ENCODE results near the gene GLRA2.
"Not testable (repeated sequence)": the region's sequence is repeated elsewhere in the genome, so short reads cannot be mapped to it uniquely, and the experiment has no call there.

Gene GLRA2

DNA sequence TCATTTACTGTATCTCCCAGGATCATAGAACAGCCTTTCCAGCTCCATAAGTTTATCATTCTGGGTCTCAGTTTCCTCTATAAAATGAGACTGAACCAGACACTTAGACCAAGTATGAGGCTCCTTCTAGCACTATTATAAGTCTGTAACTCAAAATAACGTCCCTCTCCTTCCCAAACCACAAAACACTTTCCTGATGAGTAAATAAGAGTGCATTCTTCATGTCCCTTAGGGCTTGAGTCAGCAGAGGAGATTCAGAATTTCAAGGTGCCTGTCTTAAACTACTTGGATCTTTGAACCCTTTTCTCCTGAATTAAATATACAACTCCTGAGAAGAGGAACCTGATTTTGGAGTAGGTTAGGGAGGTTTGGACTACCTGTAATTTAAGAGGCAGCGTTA is 62.6 kb downstream of the GLRA2 start:
- no peak for DNase-seq (ENCODE audit: low read depth in 2 of 2)

DNA sequence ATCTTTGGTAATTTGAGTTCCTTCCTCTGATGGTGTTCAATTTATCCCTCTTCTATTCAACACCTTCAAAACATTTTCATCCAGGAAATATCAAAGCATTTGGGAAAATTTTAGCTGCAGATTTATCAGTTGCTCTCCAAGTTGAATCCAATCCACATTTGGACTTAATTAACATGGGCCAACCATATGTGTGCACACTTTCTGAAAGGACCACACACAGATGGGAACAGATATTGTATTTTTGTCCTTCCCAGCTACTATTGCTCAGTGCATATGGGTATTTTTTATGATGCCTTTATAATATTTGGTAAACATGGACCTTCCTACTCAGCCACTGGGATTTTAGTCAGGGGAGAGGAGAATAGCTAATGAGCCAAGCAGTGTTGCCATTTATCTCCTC is 65.2 kb downstream of the GLRA2 start:
- DNase-seq (ENCODE audit: low read depth in 2 of 2) = no peak

DNA sequence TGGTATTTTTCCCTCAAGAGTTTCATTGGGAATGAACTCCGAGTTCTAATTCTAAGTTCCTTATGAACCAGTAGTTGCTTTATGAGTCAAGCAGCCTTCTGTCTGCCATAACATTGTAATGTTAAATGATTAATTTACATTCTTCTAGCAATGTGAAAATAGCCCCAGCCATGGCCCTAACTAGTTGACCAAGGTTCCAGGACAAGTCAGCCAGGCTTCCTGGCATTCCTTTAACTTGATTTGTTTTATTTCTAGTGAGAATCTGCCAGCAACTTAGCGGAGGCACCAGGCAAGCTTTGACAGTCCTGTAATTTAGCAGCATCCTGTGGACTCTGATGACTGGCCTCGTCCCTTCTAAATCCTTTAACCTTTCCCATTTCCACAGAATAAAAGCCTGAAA is 69.0 kb downstream of the GLRA2 start:
- DNase-seq (ENCODE audit: low read depth in 2 of 2) = no peak

DNA sequence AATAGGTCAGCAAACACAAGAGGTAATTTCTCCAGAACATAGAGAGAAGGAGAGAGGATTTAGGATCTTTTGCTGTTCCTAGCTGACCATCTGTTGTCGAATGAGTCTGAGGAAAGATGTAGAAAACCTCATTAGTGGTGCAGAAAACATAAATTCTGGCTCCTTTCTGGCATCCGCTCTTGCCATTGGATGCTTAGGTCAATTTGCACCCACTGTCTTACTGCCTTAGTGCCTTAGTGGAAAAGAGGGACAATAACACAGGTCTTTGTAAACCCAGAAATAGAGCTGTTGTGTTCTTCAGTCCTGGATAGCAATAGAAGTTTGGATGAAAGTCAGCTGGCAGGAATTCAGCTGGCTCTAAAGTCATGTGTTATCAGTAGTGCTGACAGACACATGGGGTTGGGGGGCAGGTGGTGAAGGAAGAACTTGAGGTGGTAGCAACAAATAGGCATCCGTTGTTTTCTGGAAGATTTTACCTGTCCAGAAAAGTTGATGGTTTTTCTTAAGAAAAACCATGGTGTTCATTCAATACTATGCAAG is 78.2 kb downstream of the GLRA2 start:
- no peak for DNase-seq (ENCODE audit: low read depth in 2 of 2)

DNA sequence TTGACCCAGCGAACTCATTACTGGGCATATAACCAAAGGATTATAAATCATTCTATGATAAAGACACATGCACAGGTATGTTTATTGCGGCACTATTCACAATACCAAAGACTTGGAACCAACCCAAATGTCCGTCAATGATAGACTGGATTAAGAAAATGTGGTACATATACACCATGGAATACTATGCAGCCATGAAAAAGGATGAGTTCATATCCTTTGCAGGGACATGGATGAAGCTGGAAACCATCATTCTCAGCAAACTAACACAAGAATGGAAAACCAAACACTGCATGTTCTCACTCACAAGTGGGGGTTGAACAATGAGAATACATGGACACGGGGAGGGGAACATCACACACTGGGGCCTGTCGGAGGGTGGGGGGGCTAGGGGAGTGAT is 83.1 kb downstream of the GLRA2 start:
- not testable (repeated sequence) for DNase-seq (ENCODE audit: low read depth in 2 of 2)

DNA sequence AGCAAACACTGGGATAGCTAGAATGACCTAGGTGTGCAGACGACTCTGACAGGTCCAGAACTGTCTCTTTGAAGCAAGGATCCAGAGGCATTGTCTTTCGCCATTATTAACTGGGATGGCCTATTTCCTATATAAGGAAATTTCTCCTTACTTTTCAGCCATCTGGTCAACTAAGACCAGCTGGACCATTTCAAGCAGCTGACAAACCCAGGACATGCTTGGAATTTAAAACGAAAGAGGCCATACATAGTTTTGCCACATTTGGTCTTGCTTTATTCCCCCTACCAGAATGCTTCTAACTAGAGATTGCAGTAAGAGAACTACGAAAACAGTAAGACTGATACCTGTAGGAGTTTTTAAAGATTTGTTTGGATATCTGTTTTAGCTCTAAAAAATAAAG is 87.0 kb downstream of the GLRA2 start:
- DNase-seq (ENCODE audit: low read depth in 2 of 2) = no peak

DNA sequence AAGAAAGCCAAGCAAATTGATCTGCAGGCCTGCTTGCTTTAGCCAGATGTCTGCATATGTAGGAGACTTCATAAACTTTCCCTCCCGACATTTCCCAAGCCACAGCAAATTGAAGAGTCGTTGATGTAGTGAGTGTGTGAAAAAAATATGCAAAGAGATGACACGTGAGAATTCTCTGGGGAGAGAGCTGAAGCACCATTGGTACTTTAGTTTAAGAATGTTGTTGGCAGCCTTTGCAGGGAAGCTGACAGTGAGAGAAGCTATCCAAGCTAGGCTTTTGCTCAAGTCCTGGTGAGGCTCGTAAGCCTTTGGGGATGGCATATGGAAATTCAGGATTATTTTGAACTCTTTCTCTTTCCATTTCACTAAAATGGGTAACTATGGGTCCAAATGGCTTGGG is 87.5 kb downstream of the GLRA2 start:
- no peak for DNase-seq (ENCODE audit: low read depth in 2 of 2)

DNA sequence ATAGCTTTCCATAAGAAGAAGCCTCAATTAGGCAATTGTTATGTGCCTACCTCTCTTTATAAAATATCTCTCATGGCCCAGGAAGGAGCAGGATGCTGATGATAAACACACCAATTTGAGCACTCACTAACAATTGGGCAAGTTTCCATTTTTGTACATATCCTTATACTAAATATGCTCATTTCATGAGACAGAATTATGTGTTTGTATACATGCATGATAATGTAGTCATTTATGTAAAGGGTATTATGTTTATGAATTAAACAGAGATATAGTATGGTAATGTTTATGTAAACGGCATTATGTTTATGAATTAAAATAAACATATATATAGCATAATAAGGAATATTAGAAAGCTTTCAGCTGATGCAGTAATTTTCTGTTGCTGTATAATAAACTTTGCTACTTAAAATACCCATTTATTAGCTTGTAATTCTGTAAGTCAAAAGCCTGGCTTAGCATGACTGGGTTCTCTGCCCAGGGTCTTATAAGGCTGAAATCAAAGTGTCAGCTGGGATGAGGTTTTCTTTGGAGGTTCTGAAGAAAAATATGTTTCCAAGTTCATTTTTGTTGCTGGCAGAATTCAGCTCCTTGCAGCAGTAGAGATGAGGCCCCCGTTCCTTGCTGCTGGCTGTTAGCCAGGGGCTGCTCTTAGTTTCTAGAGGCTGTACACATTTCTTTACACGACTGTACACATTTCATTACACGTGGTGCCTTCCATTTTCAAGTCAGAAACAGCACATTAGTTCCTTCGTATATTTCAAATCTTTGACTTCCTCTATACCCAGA is 89.0 kb downstream of the GLRA2 start:
- DNase-seq (ENCODE audit: low read depth in 2 of 2) = no peak

DNA sequence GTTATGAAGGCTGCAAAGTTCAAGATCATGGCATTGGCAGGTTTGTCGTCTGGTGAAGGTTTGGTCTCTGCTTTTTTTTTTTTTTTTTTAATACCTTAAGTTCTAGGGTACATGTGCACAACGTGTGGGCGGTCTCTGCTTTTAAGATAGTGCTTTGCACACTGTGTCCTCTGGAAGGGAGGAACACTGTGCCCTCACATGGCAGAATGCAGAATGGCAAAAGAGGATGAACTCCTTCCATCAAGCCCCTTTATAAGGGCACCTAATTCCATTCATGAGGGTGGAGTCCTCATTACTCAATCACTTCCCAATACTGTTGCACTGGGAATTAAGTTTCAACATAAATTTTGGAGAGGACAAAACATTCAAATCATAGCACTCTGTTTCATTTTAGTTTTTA is 101.4 kb downstream of the GLRA2 start:
- no peak for DNase-seq (ENCODE audit: low read depth in 2 of 2)

DNA sequence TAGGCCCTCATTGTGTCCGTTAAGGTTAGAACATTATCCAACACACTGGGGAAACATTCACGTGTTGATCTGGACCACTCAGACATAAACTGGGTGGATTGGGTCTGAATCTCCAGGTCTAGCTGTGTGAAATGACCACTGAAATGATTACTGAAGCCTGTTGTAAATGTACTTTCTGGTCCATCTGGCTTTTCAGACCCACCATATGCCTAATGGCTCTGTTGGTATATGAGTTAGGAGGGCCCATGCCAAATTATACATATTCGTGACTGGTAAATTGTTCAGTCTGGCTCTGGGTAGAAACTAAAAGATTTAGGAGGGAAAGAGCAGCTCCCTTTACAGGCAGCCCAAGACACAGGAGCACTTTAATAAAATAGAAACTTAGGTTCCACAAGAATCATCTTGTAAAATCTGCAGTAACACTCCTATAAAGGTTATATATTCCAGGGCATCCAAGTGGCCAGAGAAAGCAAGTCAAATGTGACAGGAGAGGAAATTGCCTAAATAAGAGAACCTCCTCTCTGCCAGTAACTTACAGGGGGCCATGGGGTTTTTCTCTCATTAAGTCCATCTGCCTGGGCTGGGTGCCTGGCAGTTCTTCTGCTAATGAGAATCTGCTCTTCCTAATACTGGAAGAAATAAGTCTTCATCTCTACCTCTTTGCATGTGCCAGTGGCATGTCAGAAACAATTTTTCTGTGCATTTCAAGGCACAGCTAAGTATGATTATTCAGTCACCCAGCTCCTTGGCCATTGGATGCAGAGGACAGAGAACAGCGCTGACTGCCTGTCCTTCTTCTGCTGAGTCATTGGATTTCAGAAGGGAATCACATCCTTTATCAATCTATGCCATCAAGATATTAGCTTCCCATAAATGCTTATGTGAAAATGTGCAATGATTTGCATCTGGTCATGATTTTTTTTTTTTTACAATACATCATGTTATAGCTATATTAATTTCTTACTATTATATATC is 112.6 kb downstream of the GLRA2 start:
- DNase-seq (ENCODE audit: low read depth in 2 of 2) = no peak

DNA sequence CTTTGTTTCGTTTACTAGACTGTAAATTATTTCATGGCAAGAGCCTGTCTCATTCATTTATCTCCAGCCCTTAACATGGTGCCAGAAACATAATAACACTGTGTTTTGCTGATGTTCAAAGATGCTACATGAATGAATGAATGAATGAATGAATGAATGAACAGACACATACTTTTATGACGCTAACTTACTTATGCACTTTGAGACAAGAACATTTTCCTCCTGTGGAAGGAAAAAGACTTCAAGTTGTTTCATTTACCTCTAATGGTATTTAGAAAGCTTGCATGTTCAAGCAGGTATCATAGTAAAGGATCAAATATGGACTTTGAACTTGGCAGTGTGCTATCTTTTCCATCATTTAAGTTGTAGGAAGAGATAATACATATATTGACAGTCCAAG is 131.6 kb downstream of the GLRA2 start:
- DNase-seq (ENCODE audit: low read depth in 2 of 2) = no peak

DNA sequence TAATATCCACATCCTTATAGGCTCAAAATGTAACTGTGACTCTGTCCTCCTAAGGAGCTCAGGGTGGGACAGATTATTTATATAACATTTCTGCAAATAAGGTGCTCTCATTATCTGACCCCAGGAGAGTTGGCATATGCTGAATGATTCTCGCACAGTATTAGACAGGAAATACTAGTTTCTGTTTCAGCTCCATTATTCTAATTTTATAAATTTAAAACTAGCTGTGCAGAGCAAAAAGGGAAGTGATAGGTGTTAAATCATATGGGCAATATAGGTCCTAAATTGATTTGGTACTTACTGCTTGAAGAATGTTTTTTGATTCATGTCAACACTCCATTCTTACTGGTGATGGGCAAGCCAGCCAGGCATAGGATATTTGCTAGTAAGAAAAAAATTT is 141.5 kb downstream of the GLRA2 start:
- no peak for DNase-seq (ENCODE audit: low read depth in 2 of 2)

DNA sequence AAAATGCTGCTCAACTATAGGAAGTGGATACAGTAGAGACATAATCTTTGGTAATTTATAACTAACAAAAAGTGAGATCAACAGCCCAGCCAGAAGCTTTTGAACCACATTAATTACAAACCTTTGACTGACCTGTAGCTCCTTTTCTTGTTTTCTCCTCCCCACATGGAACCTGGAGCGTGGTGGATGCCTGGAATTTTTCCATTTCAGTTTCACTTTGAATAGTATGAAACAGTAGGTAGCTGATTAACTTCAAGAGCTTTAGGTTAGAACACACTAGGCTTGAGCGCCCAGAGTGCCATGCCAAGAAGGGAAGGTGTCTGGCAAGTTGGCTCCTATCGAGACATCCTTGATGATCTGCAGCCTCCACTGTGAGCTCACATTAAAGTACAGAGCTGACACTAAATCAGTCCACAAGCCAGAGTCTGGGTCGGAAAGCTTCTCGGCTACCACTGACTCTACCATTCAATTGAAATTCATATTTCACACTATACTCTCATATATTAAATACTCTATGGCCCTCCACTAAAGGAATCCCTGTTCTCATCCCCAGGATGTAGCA is 143.4 kb downstream of the GLRA2 start:
- no peak for DNase-seq (ENCODE audit: low read depth in 2 of 2)

DNA sequence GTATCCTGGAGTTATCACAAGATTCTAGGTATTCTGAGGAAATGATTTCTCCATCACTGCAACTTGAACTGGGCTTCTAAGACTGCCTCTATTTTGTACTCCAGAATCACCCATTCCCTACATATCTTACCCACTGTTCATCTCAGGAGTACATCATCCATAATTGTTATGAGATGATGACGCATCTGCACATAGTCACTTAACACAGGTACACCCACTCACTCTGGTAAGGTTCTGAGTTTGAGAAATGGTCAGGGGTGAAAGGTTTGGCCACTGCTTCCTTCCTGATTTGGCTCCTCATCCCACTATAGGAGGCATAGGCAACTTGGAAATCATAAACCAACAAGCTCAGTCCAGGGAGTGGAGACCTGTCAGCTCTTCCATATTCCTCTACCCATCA is 143.9 kb downstream of the GLRA2 start:
- DNase-seq (ENCODE audit: low read depth in 2 of 2) = no peak

DNA sequence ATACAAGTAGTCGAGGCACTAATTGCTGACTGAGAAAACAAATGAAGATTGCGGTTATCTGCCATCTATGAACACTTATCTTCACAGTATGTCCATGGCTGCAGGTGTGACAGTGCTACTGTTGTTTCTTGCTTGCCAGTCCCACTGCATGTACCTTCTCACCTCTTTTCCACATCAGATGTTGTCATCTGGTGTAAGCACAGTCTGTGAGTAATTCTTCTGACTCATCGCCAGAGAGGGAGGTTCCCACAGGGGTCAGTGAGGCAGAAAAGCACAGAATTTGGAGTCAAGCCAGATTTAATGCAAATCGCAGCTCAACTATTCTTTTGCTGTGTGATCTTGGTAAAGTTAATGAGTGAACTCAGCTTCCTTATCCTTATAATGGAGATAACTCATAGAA is 144.4 kb downstream of the GLRA2 start:
- DNase-seq (ENCODE audit: low read depth in 2 of 2) = no peak

DNA sequence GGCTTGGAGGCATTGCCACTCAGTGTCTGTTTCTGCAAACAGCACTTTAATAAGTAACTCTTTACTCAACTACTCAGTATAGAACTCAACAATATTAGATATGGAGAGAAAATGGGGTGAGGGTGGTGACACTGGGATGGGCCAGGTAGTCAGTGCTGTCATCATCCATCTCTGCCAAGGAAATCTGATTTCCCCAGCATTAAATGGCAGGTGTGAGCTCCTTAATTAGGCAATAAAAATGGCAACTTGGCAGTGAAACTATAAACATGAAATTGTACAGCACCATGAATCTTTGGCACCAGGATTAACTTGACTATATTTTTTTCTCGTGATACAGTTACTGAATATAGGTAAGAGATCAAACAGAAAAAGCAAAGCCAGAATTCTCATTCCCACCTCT is 146.2 kb downstream of the GLRA2 start:
- DNase-seq (ENCODE audit: low read depth in 2 of 2) = no peak

DNA sequence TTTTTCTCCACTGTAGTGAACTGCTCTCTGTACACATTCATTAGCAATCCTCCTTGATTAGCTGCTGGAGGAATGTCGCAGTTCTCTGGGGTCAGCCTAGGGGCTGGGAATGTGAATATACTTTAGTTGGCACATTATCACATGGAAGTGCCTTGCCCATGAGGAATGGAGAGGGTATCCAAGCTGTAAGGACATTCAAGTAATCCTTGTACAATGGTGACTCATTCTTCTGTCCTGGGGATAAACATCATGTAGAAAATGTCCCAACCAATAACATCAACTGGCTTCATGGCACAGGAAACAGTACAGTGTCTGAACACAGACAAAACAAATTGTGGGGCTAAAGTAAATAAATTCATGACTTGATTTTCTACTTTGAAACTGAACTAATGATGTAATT is 147.1 kb downstream of the GLRA2 start:
- no peak for DNase-seq (ENCODE audit: low read depth in 2 of 2)

DNA sequence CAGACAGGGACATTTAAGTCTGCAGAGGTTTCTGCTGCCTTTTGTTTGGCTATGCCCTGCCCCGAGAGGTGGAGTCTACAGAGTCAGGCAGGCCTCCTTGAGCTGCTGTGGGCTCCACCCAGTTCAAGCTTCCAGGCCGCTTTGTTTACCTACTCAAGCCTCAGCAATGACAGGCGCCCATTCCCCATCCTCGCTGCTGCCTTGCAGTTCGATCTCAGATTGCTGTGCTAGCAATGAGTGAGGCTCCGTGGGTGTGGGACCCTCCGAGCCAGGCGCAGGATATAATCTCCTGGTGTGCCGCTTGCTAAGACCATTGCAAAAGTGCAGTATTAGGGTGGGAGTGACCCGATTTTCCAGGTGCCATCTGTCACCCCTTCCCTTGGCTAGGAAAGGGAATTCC is 159.0 kb downstream of the GLRA2 start:
- DNase-seq (ENCODE audit: low read depth in 2 of 2) = not testable (repeated sequence)

DNA sequence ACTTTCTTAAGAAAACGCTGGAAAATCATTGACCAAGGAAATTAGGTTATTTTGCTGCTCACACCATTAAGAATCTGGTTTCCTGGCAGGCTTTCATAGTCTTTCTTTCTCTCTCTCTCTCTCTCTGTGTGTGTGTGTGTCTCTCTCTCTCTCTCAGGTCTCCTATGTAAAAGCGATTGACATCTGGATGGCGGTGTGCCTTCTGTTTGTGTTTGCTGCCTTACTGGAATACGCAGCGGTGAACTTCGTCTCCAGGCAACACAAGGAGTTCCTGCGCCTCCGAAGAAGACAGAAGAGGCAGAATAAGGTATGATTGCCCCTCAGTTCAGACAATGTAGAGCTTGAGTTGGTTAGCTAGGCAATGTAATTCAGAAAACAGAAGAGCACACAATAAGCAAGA is 161.2 kb downstream of the GLRA2 start:
- no peak for DNase-seq (ENCODE audit: low read depth in 2 of 2)

DNA sequence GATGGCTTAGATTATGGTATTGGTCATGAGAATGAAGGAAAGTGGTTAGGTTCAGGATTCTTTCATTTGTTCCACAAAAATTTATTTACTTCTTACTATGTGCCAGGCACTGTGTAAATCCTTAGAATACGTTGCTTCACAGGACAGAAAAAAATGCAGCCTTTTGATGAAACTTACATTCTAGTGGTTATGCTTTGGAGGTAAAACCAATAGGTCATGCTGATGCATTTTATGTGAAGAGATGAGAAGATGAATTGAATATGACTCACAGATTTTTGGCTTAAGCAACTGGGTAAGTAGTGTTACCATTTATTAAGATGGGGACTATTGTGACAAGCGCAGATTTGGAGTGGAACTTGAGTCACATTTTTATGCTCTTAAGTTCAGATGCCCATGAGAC is 165.3 kb downstream of the GLRA2 start:
- DNase-seq (ENCODE audit: low read depth in 2 of 2) = no peak

DNA sequence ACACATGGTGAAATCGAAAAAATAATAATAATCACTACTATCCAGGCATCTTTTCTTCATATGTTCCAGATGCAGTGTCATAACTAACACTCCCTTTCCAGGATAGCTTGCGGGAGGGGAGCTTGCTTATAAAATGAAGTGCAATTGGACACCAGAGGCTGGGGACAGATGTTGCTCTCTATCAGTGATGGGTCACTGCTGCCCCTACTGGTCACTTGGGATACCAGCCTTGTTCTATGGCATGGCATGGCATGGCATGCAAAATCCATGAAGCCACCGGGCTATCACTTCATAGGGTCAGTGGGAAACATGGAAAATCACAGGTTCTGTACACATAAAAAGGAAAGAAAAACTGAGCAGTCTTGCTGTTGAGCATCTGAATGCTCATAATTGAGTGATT is 168.1 kb downstream of the GLRA2 start:
- peak; percentile 8 to 10 for DNase-seq (ENCODE audit: low read depth in 2 of 2)

DNA sequence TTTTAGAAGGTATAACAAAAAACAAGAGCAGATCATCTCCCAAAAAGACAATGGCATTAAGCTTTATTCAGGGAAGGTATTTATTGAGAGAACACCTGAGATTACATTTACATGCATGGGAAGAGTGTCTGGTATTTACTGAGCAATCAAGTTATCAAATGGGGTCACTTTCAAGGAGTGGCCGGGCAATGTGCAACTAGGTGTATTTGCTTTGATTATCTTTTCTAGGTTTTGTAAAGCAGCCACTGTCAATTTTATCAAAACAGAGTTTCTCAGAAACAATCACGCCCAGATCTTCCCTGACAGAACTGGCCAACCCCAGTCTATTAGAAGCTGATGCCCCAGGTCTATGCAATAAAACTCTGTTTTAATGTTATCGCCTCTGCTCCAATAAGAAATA is 169.5 kb downstream of the GLRA2 start:
- no peak for DNase-seq (ENCODE audit: low read depth in 2 of 2)
